ENCODE measurements around the gene LEMD2.

Gene LEMD2

GRCh38 chr6:33827546-33828451 lies 38.9 kb upstream of the LEMD2 start:
- in situ Hi-C loops (cut with HindIII; ENCODE audit: low pct_unique_long_range_greater_than_20kb, low sequenced_read_pairs), result no loop called here
- no peak for TF ChIP-seq JUND (IDR thresholded peaks at IDR 0.05; ENCODE audit: low read depth)
- peak in 1 of 2 experiments; percentile 72 for DNase-seq (ENCODE audit: low read depth in 1 of 2, low spot score in 1 of 2)

- DNase-seq (ENCODE audit: low read depth in 1 of 2, low spot score in 1 of 2), result no peak
- in situ Hi-C loops (cut with HindIII; ENCODE audit: low pct_unique_long_range_greater_than_20kb, low sequenced_read_pairs), result no loop called here
- no peak for TF ChIP-seq JUND (IDR thresholded peaks at IDR 0.05; ENCODE audit: low read depth)
Measured at GRCh38 chr6:33826537-33826936, 37.6 kb upstream of the LEMD2 start.

- no peak for TF ChIP-seq JUND (IDR thresholded peaks at IDR 0.05; ENCODE audit: low read depth)
- no peak for DNase-seq (ENCODE audit: low read depth in 1 of 2, low spot score in 1 of 2)
- in situ Hi-C loops (cut with HindIII; ENCODE audit: low pct_unique_long_range_greater_than_20kb, low sequenced_read_pairs), result no loop called here
Measured at GRCh38 chr6:33824461-33825154, 35.7 kb upstream of the LEMD2 start.

- no peak for TF ChIP-seq JUND (IDR thresholded peaks at IDR 0.05; ENCODE audit: low read depth)
- no peak for DNase-seq (ENCODE audit: low read depth in 1 of 2, low spot score in 1 of 2)
- in situ Hi-C loops (cut with HindIII; ENCODE audit: low pct_unique_long_range_greater_than_20kb, low sequenced_read_pairs), result no loop called here
Measured at GRCh38 chr6:33823806-33824205, 34.9 kb upstream of the LEMD2 start.

- in situ Hi-C loops (cut with HindIII; ENCODE audit: low pct_unique_long_range_greater_than_20kb, low sequenced_read_pairs), result no loop called here
- no peak for TF ChIP-seq JUND (IDR thresholded peaks at IDR 0.05; ENCODE audit: low read depth)
- DNase-seq (ENCODE audit: low read depth in 1 of 2, low spot score in 1 of 2), result peak in 1 of 2 experiments; percentile 66
Measured at GRCh38 chr6:33822575-33823395, 33.9 kb upstream of the LEMD2 start.

- DNase-seq (ENCODE audit: low read depth in 1 of 2, low spot score in 1 of 2), result no peak
- no peak for TF ChIP-seq JUND (IDR thresholded peaks at IDR 0.05; ENCODE audit: low read depth)
- in situ Hi-C loops (cut with HindIII; ENCODE audit: low pct_unique_long_range_greater_than_20kb, low sequenced_read_pairs), result no loop called here
Measured at GRCh38 chr6:33820784-33821520, 32.0 kb upstream of the LEMD2 start.

- TF ChIP-seq JUND (IDR thresholded peaks at IDR 0.05; ENCODE audit: low read depth), result no peak
- in situ Hi-C loops (cut with HindIII; ENCODE audit: low pct_unique_long_range_greater_than_20kb, low sequenced_read_pairs), result no loop called here
- DNase-seq (ENCODE audit: low read depth in 1 of 2, low spot score in 1 of 2), result no peak
Measured at GRCh38 chr6:33820243-33820642, 31.3 kb upstream of the LEMD2 start.

GRCh38 chr6:33819021-33819420 lies 30.1 kb upstream of the LEMD2 start:
- no peak for DNase-seq (ENCODE audit: low read depth in 1 of 2, low spot score in 1 of 2)
- TF ChIP-seq JUND (IDR thresholded peaks at IDR 0.05; ENCODE audit: low read depth), result no peak
- in situ Hi-C loops (cut with HindIII; ENCODE audit: low pct_unique_long_range_greater_than_20kb, low sequenced_read_pairs), result no loop called here

- in situ Hi-C loops (cut with HindIII; ENCODE audit: low pct_unique_long_range_greater_than_20kb, low sequenced_read_pairs), result no loop called here
- TF ChIP-seq JUND (IDR thresholded peaks at IDR 0.05; ENCODE audit: low read depth), result no peak
- DNase-seq (ENCODE audit: low read depth in 1 of 2, low spot score in 1 of 2), result no peak
Measured at GRCh38 chr6:33818293-33818692, 29.4 kb upstream of the LEMD2 start.

GRCh38 chr6:33817489-33817888 lies 28.6 kb upstream of the LEMD2 start:
- in situ Hi-C loops (cut with HindIII; ENCODE audit: low pct_unique_long_range_greater_than_20kb, low sequenced_read_pairs), result no loop called here
- DNase-seq (ENCODE audit: low read depth in 1 of 2, low spot score in 1 of 2), result peak in 1 of 2 experiments; percentile 87
- no peak for TF ChIP-seq JUND (IDR thresholded peaks at IDR 0.05; ENCODE audit: low read depth)

GRCh38 chr6:33816911-33817310 lies 28.0 kb upstream of the LEMD2 start:
- peak; percentile 31 to 88 for DNase-seq (ENCODE audit: low read depth in 1 of 2, low spot score in 1 of 2)
- in situ Hi-C loops (cut with HindIII; ENCODE audit: low pct_unique_long_range_greater_than_20kb, low sequenced_read_pairs), result no loop called here
- no peak for TF ChIP-seq JUND (IDR thresholded peaks at IDR 0.05; ENCODE audit: low read depth)

GRCh38 chr6:33815854-33816253 lies 26.9 kb upstream of the LEMD2 start:
- DNase-seq (ENCODE audit: low read depth in 1 of 2, low spot score in 1 of 2), result peak; percentile 75 to 79
- no peak for TF ChIP-seq JUND (IDR thresholded peaks at IDR 0.05; ENCODE audit: low read depth)
- in situ Hi-C loops (cut with HindIII; ENCODE audit: low pct_unique_long_range_greater_than_20kb, low sequenced_read_pairs), result no loop called here

Measured in T47D (cell line).